Hepatocyte (in vitro differentiated cells): Measurements from ENCODE around the gene SPATS1. TPM values are rescaled to one million over a fixed set of nuclear protein-coding genes. Genes with fewer than 3 reads are reported as not detected.

Source experiments
- DNase-seq: peaks from one replicate; pipeline ENCODE4 v3.0.0-alpha.2; 2016; ENCODE audit warnings: low spot score
- H2AFZ ChIP-seq: fragments of 200-600 bp; sonication (generic); 2 replicates; pipeline ENCODE4 v1.6.0; 2016; ENCODE audit warnings: antibody characterized with exemption, mild to moderate bottlenecking
- H3K27ac ChIP-seq: fragments of 200-600 bp; sonication (generic); 2 replicates; pipeline ENCODE4 v1.5.1; 2016; ENCODE audit warnings: mild to moderate bottlenecking
- H3K27me3 ChIP-seq: fragments of 200-600 bp; sonication (generic); 2 replicates; pipeline ENCODE4 v1.6.1; 2016
- H3K36me3 ChIP-seq: fragments of 200-600 bp; sonication (generic); replicated peaks from 2 replicates; pipeline ENCODE4 v1.5.1; 2016; ENCODE audit warnings: low read depth; ENCODE audit not compliant: insufficient read depth
- H3K4me1 ChIP-seq: fragments of 200-600 bp; sonication (generic); 2 replicates; pipeline ENCODE4 v1.5.1; 2016; ENCODE audit warnings: mild to moderate bottlenecking, moderate library complexity; ENCODE audit not compliant: insufficient read depth
- H3K4me2 ChIP-seq: fragments of 200-600 bp; sonication (generic); 2 replicates; pipeline ENCODE4 v1.6.0; 2016
- H3K4me3 ChIP-seq: fragments of 200-600 bp; sonication (generic); 2 replicates; pipeline ENCODE4 v1.5.1; 2016; ENCODE audit warnings: mild to moderate bottlenecking
- H3K79me2 ChIP-seq: fragments of 200-600 bp; sonication (generic); 2 replicates; pipeline ENCODE4 v1.6.0; 2017; ENCODE audit warnings: mild to moderate bottlenecking
- H3K9me2 ChIP-seq: fragments of 200-600 bp; sonication (generic); replicated peaks from 2 replicates; pipeline ENCODE4 v1.6.0; 2017; ENCODE audit warnings: mild to moderate bottlenecking; ENCODE audit not compliant: insufficient read depth
- H3K9me3 ChIP-seq: fragments of 200-600 bp; sonication (generic); 2 replicates; pipeline ENCODE4 v1.5.1; 2016; ENCODE audit warnings: low read depth, mild to moderate bottlenecking
- H4K20me1 ChIP-seq: fragments of 200-600 bp; sonication (generic); 2 replicates; pipeline ENCODE4 v1.6.0; 2016; ENCODE audit warnings: mild to moderate bottlenecking; ENCODE audit not compliant: insufficient read depth, poor library complexity, severe bottlenecking
- EZH2 ChIP-seq: fragments of 200-600 bp; sonication (generic); IDR thresholded peaks from 2 replicates; pipeline ENCODE4 v1.6.1; 2016; ENCODE audit warnings: antibody characterized with exemption, mild to moderate bottlenecking, borderline replicate concordance
- EZH2phosphoT487 ChIP-seq: fragments of 200-600 bp; sonication (generic); IDR thresholded peaks from one replicate; pipeline ENCODE4 v1.6.1; 2018; ENCODE audit warnings: antibody characterized with exemption, mild to moderate bottlenecking, low read depth, moderate library complexity; ENCODE audit not compliant: unreplicated experiment, severe bottlenecking
- WGBS: methylation state at CpG from one replicate; pipeline ENCODE4 v1.1.6; 2016; ENCODE audit warnings: low lambda C conversion rate; ENCODE audit errors: missing lambda C conversion rate; 5-methylcytosine and 5-hydroxymethylcytosine counted together
- polyA plus RNA-seq: library from polyadenylated mRNA; unstranded; fragments of >200 nt; fragmentation: Nextera tagmentation; extraction: Ambion mirVana; gene quantifications from 2 replicates; pipeline ENCODE4 v1.2.1, GENCODE V29; 2016
- total RNA-seq: library from RNA; depleted of rRNA; stranded (reverse); fragments of >200 nt; gene quantifications from 2 replicates; pipeline ENCODE4 v1.2.3, GENCODE V29; 2014
- TF ChIP-seq, protein P1 (sequence below): fragments of 200-600 bp; sonication (generic); IDR thresholded peaks from 2 replicates; pipeline ENCODE4 v1.5.1; 2016; ENCODE audit warnings: antibody characterized with exemption, mild to moderate bottlenecking; ENCODE audit not compliant: poor library complexity

SPATS1 gene
- total and polyA plus RNA-seq, 2 experiments from 2014 or later = not detected

DNA sequence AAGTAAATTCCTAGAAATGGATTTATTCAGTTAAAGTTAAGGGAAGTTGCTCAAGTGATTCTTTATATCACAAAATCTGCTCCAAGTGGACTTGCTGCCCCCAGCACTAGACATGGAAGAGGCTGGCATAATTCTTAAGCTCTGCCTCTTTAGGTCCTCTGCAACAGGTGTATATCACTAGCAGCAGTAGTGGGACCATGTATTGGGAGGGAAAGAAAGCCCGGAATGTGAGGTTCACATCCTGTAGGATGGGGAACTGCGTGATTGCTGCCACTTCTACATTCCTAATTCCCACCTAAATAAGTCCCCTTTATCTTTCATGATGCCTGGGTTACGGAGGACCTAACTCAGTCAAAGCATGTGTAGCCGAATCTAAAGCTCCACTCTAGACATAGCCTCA, 13.2 kb downstream of the SPATS1 start:
- Histone ChIP-seq H3K79me2 (no peaks in the 10 kb centered on the region), H3K27ac (no peak overlapping the region), H3K36me3 (no peaks in the 10 kb centered on the region), H3K4me3 (no peak overlapping the region), H3K9me2 (no peaks in the 10 kb centered on the region), H3K4me2 (no peak overlapping the region), H2AFZ (no peak overlapping the region), H4K20me1 (no peaks in the 10 kb centered on the region), H3K27me3 (no peaks in the 10 kb centered on the region), H3K4me1 (no peaks in the 10 kb centered on the region), H3K9me3 (no peaks in the 10 kb centered on the region)
- DNase-seq = no peak
- 74% methylated on average over 4 of the region's 4 CpGs for WGBS
- TF ChIP-seq, protein P1, sequence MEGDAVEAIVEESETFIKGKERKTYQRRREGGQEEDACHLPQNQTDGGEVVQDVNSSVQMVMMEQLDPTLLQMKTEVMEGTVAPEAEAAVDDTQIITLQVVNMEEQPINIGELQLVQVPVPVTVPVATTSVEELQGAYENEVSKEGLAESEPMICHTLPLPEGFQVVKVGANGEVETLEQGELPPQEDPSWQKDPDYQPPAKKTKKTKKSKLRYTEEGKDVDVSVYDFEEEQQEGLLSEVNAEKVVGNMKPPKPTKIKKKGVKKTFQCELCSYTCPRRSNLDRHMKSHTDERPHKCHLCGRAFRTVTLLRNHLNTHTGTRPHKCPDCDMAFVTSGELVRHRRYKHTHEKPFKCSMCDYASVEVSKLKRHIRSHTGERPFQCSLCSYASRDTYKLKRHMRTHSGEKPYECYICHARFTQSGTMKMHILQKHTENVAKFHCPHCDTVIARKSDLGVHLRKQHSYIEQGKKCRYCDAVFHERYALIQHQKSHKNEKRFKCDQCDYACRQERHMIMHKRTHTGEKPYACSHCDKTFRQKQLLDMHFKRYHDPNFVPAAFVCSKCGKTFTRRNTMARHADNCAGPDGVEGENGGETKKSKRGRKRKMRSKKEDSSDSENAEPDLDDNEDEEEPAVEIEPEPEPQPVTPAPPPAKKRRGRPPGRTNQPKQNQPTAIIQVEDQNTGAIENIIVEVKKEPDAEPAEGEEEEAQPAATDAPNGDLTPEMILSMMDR = no peak
- no peak for TF ChIP-seq EZH2
- no peak for TF ChIP-seq EZH2phosphoT487

DNA sequence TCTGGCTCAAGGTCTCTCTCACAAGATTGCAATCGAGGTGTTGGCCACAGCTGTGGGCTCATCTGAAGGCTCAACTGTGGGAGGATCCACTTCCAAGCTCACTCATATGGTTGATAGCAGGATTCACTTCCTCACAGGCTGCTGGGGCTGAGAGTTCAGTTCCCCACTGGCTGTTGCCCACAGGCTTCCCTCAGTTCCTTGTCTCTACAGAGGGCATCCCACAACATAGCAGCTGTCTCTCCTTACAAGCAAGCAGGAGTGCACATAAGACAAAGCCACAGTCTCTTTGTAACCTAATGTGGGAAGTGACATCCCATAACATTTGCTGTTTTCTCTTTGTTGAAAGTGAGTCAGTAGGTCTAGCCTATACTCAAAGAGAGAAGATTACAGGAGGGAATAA, 14.0 kb downstream of the SPATS1 start:
- no peaks in the 10 kb centered on the region for H3K79me2 ChIP-seq
- H3K27me3 ChIP-seq = no peaks in the 10 kb centered on the region
- no peaks in the 10 kb centered on the region for H3K36me3 ChIP-seq
- no peak overlapping the region for H3K4me3 ChIP-seq
- H2AFZ ChIP-seq = no peak overlapping the region
- H3K4me2 ChIP-seq = no peak overlapping the region
- DNase-seq = no peak
- WGBS = 82% methylated on average over 1 of the region's 1 CpG
- no peak overlapping the region for H3K27ac ChIP-seq
- no peaks in the 10 kb centered on the region for H3K9me2 ChIP-seq
- no peaks in the 10 kb centered on the region for H4K20me1 ChIP-seq
- no peak for TF ChIP-seq EZH2phosphoT487
- TF ChIP-seq EZH2 = no peak
- TF ChIP-seq, protein P1 = no peak
- no peaks in the 10 kb centered on the region for H3K4me1 ChIP-seq
- H3K9me3 ChIP-seq = no peaks in the 10 kb centered on the region

DNA sequence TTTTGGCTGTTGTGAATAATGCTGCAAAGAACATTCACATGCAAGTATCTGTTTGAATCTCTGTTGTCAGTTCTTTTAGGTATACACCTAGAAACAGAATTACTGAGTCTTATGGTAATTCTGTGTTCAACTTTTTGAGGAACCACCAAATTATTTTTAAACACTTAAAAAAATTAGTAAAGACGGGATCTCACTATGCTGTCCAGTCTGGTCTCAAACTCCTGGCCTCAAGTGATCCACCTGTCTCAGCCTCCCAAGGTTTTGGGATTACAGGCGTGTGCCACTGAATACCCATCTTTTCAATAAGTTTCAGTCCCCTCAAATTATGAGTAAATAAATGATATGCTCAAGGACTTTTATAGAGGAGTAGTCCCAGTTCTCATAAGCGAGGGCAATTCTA, 17.5 kb downstream of the SPATS1 start:
- TF ChIP-seq, protein P1 = no peak
- TF ChIP-seq EZH2 (no peak), EZH2phosphoT487 (no peak)
- Histone ChIP-seq H4K20me1 (no peaks in the 10 kb centered on the region), H3K4me3 (no peak overlapping the region), H3K27me3 (no peaks in the 10 kb centered on the region), H2AFZ (no peak overlapping the region), H3K9me2 (no peaks in the 10 kb centered on the region), H3K4me1 (no peaks in the 10 kb centered on the region), H3K4me2 (no peak overlapping the region), H3K9me3 (no peaks in the 10 kb centered on the region), H3K27ac (no peak overlapping the region), H3K79me2 (no peaks in the 10 kb centered on the region), H3K36me3 (no peaks in the 10 kb centered on the region)
- DNase-seq = no peak
- WGBS = 85% methylated on average over 3 of the region's 3 CpGs

DNA sequence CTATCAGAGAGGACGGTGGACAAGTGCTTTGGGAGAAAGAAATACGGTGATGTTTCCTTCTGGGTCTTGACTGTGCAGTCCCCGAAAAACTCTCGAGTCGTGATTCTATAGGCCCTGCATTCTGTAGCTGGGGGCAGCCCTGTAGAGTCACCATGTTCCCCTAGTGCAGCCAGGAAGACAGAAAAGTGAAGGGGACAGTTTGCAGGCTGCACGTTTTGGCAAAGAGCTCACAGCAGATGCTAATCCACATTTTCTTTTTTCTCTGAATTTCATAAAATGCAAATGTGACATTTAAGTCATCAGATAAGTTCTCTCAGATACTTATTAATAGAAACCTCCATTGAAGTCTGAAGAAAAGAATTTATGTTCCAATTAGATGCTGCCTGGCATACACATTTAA, 19.5 kb downstream of the SPATS1 start:
- DNase-seq = no peak
- H2AFZ ChIP-seq = no peak overlapping the region
- WGBS = 87% methylated on average over 6 of the region's 6 CpGs

More for the DNA sequence above, 19.5 kb downstream of the SPATS1 start:
- H3K79me2 ChIP-seq = no peaks in the 10 kb centered on the region
- no peak overlapping the region for H3K4me2 ChIP-seq
- H3K27ac ChIP-seq = no peak overlapping the region
- H3K9me2 ChIP-seq = no peaks in the 10 kb centered on the region
- no peaks in the 10 kb centered on the region for H3K9me3 ChIP-seq
- TF ChIP-seq EZH2 = no peak
- no peak for TF ChIP-seq EZH2phosphoT487
- TF ChIP-seq, protein P1 = no peak
- H3K36me3 ChIP-seq = no peaks in the 10 kb centered on the region
- H3K4me1 ChIP-seq = no peaks in the 10 kb centered on the region
- H4K20me1 ChIP-seq = no peaks in the 10 kb centered on the region
- H3K4me3 ChIP-seq = no peak overlapping the region
- H3K27me3 ChIP-seq = no peaks in the 10 kb centered on the region
